PC-9 (cell line): ENCODE measurements around the gene GPX4.

Experiments used
- CTCF ChIP-seq: fragments of 200-600 bp; sonication (generic); conservative IDR thresholded peaks from 2 replicates; pipeline ENCODE4 v1.6.1; 2017; ENCODE audit warnings: mixed run types, antibody characterized with exemption, mild to moderate bottlenecking, moderate library complexity
- EZH2 ChIP-seq: fragments of 200-600 bp; sonication (generic); IDR thresholded peaks from 2 replicates; pipeline ENCODE4 v1.8.0; 2017; ENCODE audit warnings: antibody characterized with exemption, low read depth

- TF ChIP-seq CTCF, result no peak
- no peak for TF ChIP-seq EZH2
These were observed 12.9 kb upstream of the GPX4 start for GRCh38 chr19:1090731-1091543.
